Gastroesophageal sphincter (tissue), 3 donors: Measurements from ENCODE around the gene BYSL.

Source experiments
- EP300 ChIP-seq: sonication (generic); formaldehyde crosslinking; IDR thresholded peaks from one replicate; pipeline ENCODE4 v1.6.1; 2017; ENCODE audit warnings: antibody characterized with exemption, mild to moderate bottlenecking
- POLR2A ChIP-seq, 2 donors: fragments of 450-650 bp; IDR thresholded peaks; one replicate each; pipeline ENCODE4 v1.6.1; 2017; ENCODE audit warnings: antibody characterized with exemption in 2 of 2, mild to moderate bottlenecking in 2 of 2, moderate library complexity in 1 of 2
- TF ChIP-seq, protein P1 (sequence below), 4 experiments: fragments of 200-600 bp in 2 of 4; fragments of 450-650 bp in 2 of 4; sonication (generic) in 1 of 4; IDR thresholded peaks; one replicate each; pipeline ENCODE4 v1.5.1; 2017 to 2019; ENCODE audit warnings: antibody characterized with exemption in 4 of 4, mild to moderate bottlenecking in 2 of 4, moderate library complexity in 2 of 4

DNA sequence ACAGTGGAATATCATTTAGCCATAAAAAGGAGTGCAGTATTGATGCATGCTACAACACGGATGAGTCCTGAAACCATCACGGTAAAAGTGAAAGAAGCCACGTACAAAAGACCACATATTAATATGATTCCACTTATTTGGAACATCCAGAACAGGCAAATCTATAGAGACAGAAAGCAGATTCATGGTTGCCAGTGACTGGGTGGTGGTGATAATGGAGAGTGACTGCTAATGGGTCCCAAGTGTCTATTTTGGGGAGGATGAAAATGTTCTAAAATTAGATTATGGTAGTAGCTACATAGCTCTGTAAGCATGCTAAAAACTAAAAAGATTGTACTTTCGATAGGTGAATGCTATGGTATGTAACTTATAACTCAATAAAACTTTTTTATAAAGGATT, 38.7 kb downstream of the BYSL start:
- TF ChIP-seq POLR2A (IDR thresholded peaks at IDR 0.05) (no peak), EP300 (no peak)
- TF ChIP-seq, protein P1, sequence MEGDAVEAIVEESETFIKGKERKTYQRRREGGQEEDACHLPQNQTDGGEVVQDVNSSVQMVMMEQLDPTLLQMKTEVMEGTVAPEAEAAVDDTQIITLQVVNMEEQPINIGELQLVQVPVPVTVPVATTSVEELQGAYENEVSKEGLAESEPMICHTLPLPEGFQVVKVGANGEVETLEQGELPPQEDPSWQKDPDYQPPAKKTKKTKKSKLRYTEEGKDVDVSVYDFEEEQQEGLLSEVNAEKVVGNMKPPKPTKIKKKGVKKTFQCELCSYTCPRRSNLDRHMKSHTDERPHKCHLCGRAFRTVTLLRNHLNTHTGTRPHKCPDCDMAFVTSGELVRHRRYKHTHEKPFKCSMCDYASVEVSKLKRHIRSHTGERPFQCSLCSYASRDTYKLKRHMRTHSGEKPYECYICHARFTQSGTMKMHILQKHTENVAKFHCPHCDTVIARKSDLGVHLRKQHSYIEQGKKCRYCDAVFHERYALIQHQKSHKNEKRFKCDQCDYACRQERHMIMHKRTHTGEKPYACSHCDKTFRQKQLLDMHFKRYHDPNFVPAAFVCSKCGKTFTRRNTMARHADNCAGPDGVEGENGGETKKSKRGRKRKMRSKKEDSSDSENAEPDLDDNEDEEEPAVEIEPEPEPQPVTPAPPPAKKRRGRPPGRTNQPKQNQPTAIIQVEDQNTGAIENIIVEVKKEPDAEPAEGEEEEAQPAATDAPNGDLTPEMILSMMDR (IDR thresholded peaks at IDR 0.05): no peak
